WTC11 (cell line): Measurements from ENCODE around the gene RNF150.

Experiments
- AFF4 ChIP-seq: sonication (generic); formaldehyde crosslinking; IDR thresholded peaks from 2 replicates; pipeline ENCODE4 v1.8.1; 2023; ENCODE audit warnings: mild to moderate bottlenecking, missing genetic modification reagents, borderline replicate concordance
- CREM ChIP-seq: sonication (generic); formaldehyde crosslinking; IDR thresholded peaks from 2 replicates; pipeline ENCODE4 v1.8.1; 2022; ENCODE audit warnings: mild to moderate bottlenecking, missing genetic modification reagents, moderate library complexity
- CTCF ChIP-seq: fragments of 200-600 bp; IDR thresholded peaks from 2 replicates; pipeline ENCODE4 v1.8.0; 2022; ENCODE audit warnings: antibody characterized with exemption
- IRF2 ChIP-seq: sonication (generic); formaldehyde crosslinking; IDR thresholded peaks from 2 replicates; pipeline ENCODE4 v1.8.0; 2022; ENCODE audit warnings: low read depth, missing genetic modification reagents, borderline replicate concordance
- NR1H2 ChIP-seq: sonication (generic); formaldehyde crosslinking; IDR thresholded peaks from 2 replicates; pipeline ENCODE4 v1.9.0; 2021; ENCODE audit warnings: mild to moderate bottlenecking, moderate library complexity, missing genetic modification reagents
- SP1 ChIP-seq: sonication (generic); formaldehyde crosslinking; conservative IDR thresholded peaks from 2 replicates; pipeline ENCODE4 v1.8.1; 2022; ENCODE audit warnings: missing genetic modification reagents
- TCF7 ChIP-seq: sonication (generic); formaldehyde crosslinking; IDR thresholded peaks from 2 replicates; pipeline ENCODE4 v1.8.0; 2022; ENCODE audit warnings: mild to moderate bottlenecking, low read depth, missing genetic modification reagents, moderate library complexity
- USF2 ChIP-seq: sonication (generic); formaldehyde crosslinking; IDR thresholded peaks from 2 replicates; pipeline ENCODE4 v1.8.1; 2023; ENCODE audit warnings: mild to moderate bottlenecking, missing genetic modification reagents, moderate library complexity
- ZNF232 ChIP-seq: sonication (generic); formaldehyde crosslinking; IDR thresholded peaks from 2 replicates; pipeline ENCODE4 v1.8.0; 2022; ENCODE audit warnings: mild to moderate bottlenecking, missing genetic modification reagents

- no peak for TF ChIP-seq CTCF
- no peak for TF ChIP-seq TCF7 (CRISPR knock-in tag)
- TF ChIP-seq ZNF232 (CRISPR knock-in tag), result no peak
- no peak for TF ChIP-seq AFF4 (CRISPR knock-in tag)
- no peak for TF ChIP-seq USF2
- no peak for TF ChIP-seq SP1
- no peak for TF ChIP-seq CREM (CRISPR knock-in tag)
- TF ChIP-seq NR1H2 (CRISPR knock-in tag), result no peak
- no peak for TF ChIP-seq IRF2 (CRISPR knock-in tag)
Observed at GRCh38 chr4:140849526-140849925, 283.7 kb downstream of the RNF150 start.
